ENCODE measurements around the gene ITPKB. TPM values are rescaled to one million over a fixed set of nuclear protein-coding genes. Genes with fewer than 3 reads are reported as not detected.
"Not testable (repeated sequence)": the region's sequence is repeated elsewhere in the genome, so short reads cannot be mapped to it uniquely, and the experiment has no call there.

ITPKB gene
- total and polyA plus RNA-seq, 4 experiments from 2014 or later: 52.2 to 159 (median 104) TPM

DNA sequence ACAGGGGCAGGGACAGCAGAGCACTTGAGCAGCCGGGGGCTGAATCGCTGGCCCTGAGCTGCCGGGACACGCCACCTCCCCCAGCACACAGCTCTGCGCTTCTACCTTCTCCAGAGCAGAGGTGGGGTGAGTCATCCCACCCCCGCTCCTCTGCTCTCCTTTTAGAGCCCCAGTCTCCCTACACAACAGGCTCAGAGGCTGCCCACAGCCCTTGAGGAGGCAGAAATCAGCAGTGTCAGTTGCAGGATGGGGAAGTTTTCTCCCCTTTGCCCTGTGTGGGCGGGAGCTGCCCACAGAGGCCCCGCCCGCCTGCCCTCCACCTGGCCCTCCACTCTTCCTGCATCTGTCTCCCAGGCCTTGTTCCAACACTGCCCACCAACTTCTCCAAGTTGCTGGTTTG is 95.9 kb downstream of the ITPKB start:
- H3K4me1 ChIP-seq (ENCODE audit: insufficient read depth, low read length): peaks cover 60% of the 10 kb centered on the region
- peaks cover 42 to 82% of the 10 kb centered on the region in 2 donors for H3K36me3 Mint-ChIP-seq
- H3K4me3 Mint-ChIP-seq: peak overlapping the region in 7 of 8 donors; percentile 26 to 76 (median 62)
- H3K27me3 ChIP-seq (ENCODE audit: insufficient read depth, low read length): no peaks in the 10 kb centered on the region
- ChIA-PET POLR2A (ENCODE audit: partially characterized antibody) (interaction anchor here (0.9 to 3.5 kb wide), 9 partner anchors 10 to 296 kb away, joined by 3 to 20 read pairs (median 4); no protein-coding TSS in a partner anchor), CTCF (ENCODE audit: partially characterized antibody) (interaction anchor here (1.2 to 4.2 kb wide), 8 partner anchors 9 to 184 kb away, joined by 3 to 14 read pairs (median 6); partner anchors contain the start of gene ITPKB)
- DNase-seq: peak in 1 of 5 donors; percentile 80
- H3K4me3 ChIP-seq (ENCODE audit: low read length in 2 of 2): no peak overlapping the region
- intact Hi-C loops (cut with micrococcal nuclease): no loop called here
- H3K27ac Mint-ChIP-seq: peak overlapping the region in 6 of 7 donors; percentile 87 to 92 (median 90)
- H3K27me3 Mint-ChIP-seq: no peaks in the 10 kb centered on the region
- H3K27ac ChIP-seq (ENCODE audit: low read depth, low read length): peak overlapping the region; percentile 42
- no peaks in the 10 kb centered on the region for H3K9me3 ChIP-seq (ENCODE audit: control insufficient read depth in 1 of 2, low read length in 2 of 2)
- peaks cover 68% of the 10 kb centered on the region for H3K36me3 ChIP-seq (ENCODE audit: insufficient read depth, low read length)
- no peaks in the 10 kb centered on the region for H3K9me3 Mint-ChIP-seq
- peaks cover 32 to 75% (median 49%) of the 10 kb centered on the region in 4 donors for H3K4me1 Mint-ChIP-seq

DNA sequence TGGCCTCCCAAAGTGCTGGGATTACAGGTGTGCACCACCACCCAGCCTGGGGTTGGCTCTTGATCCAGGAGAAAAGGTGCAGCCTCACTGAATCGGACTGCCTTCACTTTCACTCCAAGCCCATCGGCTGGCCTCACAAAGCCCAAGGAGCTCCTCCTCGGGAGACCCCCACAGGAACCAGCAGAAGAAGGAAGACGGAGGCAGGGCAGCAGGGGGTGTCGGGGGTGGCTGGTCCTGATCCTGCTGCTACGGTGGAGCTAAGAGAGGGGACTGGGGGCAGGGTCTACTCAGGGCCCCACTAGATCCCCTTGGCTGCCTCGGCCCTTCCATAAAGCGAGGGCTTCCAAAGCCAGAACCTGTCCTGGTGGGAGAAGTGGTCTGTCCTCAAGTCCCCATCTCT is 96.7 kb downstream of the ITPKB start:
- peaks cover 31 to 80% (median 49%) of the 10 kb centered on the region in 4 donors for H3K4me1 Mint-ChIP-seq
- peaks cover 34 to 82% of the 10 kb centered on the region in 2 donors for H3K36me3 Mint-ChIP-seq
- H3K27me3 Mint-ChIP-seq: no peaks in the 10 kb centered on the region
- H3K4me1 ChIP-seq (ENCODE audit: insufficient read depth, low read length): peaks cover 54% of the 10 kb centered on the region
- no peak overlapping the region for H3K4me3 Mint-ChIP-seq
- H3K36me3 ChIP-seq (ENCODE audit: insufficient read depth, low read length): peaks cover 67% of the 10 kb centered on the region
- peak in 1 of 5 donors; percentile 19 for DNase-seq
- H3K9me3 Mint-ChIP-seq: no peaks in the 10 kb centered on the region
- H3K27ac Mint-ChIP-seq: peak overlapping the region in 4 of 7 donors; percentile 12 to 75 (median 30)
- H3K27me3 ChIP-seq (ENCODE audit: insufficient read depth, low read length): no peaks in the 10 kb centered on the region
- no peak overlapping the region for H3K4me3 ChIP-seq (ENCODE audit: low read length in 2 of 2)
- ChIA-PET POLR2A (ENCODE audit: partially characterized antibody) (interaction anchor here (0.9 to 3.5 kb wide), 4 partner anchors 10 to 182 kb away, joined by 3 to 20 read pairs (median 8); no protein-coding TSS in a partner anchor), CTCF (ENCODE audit: partially characterized antibody) (interaction anchor here (1.1 to 4.2 kb wide), 7 partner anchors 8 to 92 kb away, joined by 3 to 14 read pairs (median 4); no protein-coding TSS in a partner anchor)
- intact Hi-C loops (cut with micrococcal nuclease): no loop called here
- peak overlapping the region; percentile 42 for H3K27ac ChIP-seq (ENCODE audit: low read depth, low read length)
- H3K9me3 ChIP-seq (ENCODE audit: control insufficient read depth in 1 of 2, low read length in 2 of 2): no peaks in the 10 kb centered on the region

DNA sequence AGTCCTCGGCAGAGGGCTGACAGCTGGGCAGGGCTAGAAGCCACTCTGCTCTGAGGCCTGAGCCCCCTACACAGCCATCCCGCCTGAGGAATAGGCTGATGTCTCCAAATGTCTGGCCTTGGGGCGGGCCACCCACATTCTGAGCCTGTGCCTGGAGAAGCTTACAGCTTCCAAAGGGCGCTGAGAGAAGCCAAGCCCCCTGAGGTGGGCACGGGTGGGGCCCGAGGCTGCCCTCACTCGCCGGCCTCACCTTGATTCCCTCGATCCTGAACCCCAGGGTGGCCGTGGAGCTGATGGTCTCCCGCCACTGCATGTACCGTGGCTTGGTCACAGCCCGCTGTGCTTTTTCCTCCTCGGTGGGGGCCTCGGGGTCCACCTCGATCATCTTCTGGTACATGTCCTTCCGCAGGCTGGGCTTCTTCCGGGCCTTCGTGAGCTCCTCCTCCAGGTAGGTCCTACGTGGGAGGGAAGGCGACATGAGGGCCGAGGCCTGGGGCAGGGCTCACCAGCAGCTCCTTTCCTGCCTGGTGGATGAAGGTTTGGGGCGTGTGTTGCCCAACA is 97.3 kb downstream of the ITPKB start:
- H3K27me3 ChIP-seq (ENCODE audit: insufficient read depth, low read length): no peaks in the 10 kb centered on the region
- no peak overlapping the region for H3K4me3 ChIP-seq (ENCODE audit: low read length in 2 of 2)
- peaks cover 54% of the 10 kb centered on the region for H3K4me1 ChIP-seq (ENCODE audit: insufficient read depth, low read length)
- intact Hi-C loops (cut with micrococcal nuclease): no loop called here
- no peak overlapping the region for H3K27ac ChIP-seq (ENCODE audit: low read depth, low read length)
- POLR2A ChIA-PET (ENCODE audit: partially characterized antibody): interaction anchor here (0.7 to 3.5 kb wide), 5 partner anchors 20 to 183 kb away, joined by 3 to 20 read pairs (median 3); no protein-coding TSS in a partner anchor
- Mint-ChIP-seq H3K4me3 (no peak overlapping the region), H3K4me1 (peaks cover 34 to 79% (median 52%) of the 10 kb centered on the region in 4 donors), H3K9me3 (no peaks in the 10 kb centered on the region), H3K36me3 (peaks cover 33 to 82% of the 10 kb centered on the region in 2 donors), H3K27ac (peak overlapping the region in 3 of 7 donors; percentile 15 to 46 (median 29)), H3K27me3 (no peaks in the 10 kb centered on the region)
- peaks cover 66% of the 10 kb centered on the region for H3K36me3 ChIP-seq (ENCODE audit: insufficient read depth, low read length)
- no peaks in the 10 kb centered on the region for H3K9me3 ChIP-seq (ENCODE audit: control insufficient read depth in 1 of 2, low read length in 2 of 2)
- CTCF ChIA-PET (ENCODE audit: partially characterized antibody): interaction anchor here (0.9 to 4.2 kb wide), 9 partner anchors 8 to 185 kb away, joined by 3 to 14 read pairs (median 4); no protein-coding TSS in a partner anchor
- peak in 1 of 5 donors; percentile 28 for DNase-seq

GRCh38 chr1:226640321-226641136 is 98.6 kb downstream of the ITPKB start:
- Mint-ChIP-seq H3K27me3 (no peaks in the 10 kb centered on the region), H3K4me3 (no peak overlapping the region), H3K4me1 (peaks cover 36 to 79% (median 51%) of the 10 kb centered on the region in 4 donors), H3K27ac (peak overlapping the region in 6 of 7 donors; percentile 15 to 88 (median 68)), H3K9me3 (no peaks in the 10 kb centered on the region), H3K36me3 (peaks cover 26 to 79% of the 10 kb centered on the region in 2 donors)
- no peak overlapping the region for H3K27ac ChIP-seq (ENCODE audit: low read depth, low read length)
- H3K4me1 ChIP-seq (ENCODE audit: insufficient read depth, low read length): peaks cover 54% of the 10 kb centered on the region
- peak in 1 of 5 donors; percentile 22 for DNase-seq
- H3K27me3 ChIP-seq (ENCODE audit: insufficient read depth, low read length): no peaks in the 10 kb centered on the region
- H3K9me3 ChIP-seq (ENCODE audit: control insufficient read depth in 1 of 2, low read length in 2 of 2): no peaks in the 10 kb centered on the region
- intact Hi-C loops (cut with micrococcal nuclease): no loop called here
- H3K4me3 ChIP-seq (ENCODE audit: low read length in 2 of 2): no peak overlapping the region
- H3K36me3 ChIP-seq (ENCODE audit: insufficient read depth, low read length): peaks cover 65% of the 10 kb centered on the region
- POLR2A ChIA-PET (ENCODE audit: partially characterized antibody): interaction anchor here (0.8 to 3.5 kb wide), 5 partner anchors 37 to 97 kb away, joined by 3 to 11 read pairs (median 3); no protein-coding TSS in a partner anchor
- CTCF ChIA-PET (ENCODE audit: partially characterized antibody): interaction anchor here (0.6 to 2.6 kb wide), 7 partner anchors 13 to 188 kb away, joined by 3 to 10 read pairs (median 4); no protein-coding TSS in a partner anchor

DNA sequence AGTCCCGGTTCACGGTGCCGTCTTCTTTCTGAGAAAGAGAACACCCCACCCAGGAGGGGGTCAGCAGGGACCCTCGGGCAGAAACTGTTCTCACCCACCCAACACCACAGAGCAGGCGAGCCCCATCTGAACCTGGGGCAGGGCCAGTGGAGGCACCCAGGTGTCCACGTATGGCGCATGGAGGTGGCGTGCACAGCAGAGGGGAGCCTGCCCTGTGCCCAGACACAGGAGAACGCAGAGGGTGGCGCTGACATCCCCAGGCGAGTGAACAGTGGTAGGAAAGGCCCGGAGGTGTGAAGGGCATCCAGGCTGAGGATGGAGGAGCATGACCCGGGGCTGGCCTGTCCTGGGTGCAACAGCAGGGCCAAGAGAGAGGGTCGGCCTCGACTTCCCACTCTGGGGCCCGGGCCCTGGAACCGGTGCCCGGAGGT is 99.4 kb downstream of the ITPKB start:
- Histone ChIP-seq H3K9me3 (ENCODE audit: control insufficient read depth in 1 of 2, low read length in 2 of 2) (no peaks in the 10 kb centered on the region), H3K4me3 (ENCODE audit: low read length in 2 of 2) (no peak overlapping the region), H3K4me1 (ENCODE audit: insufficient read depth, low read length) (peaks cover 54% of the 10 kb centered on the region), H3K27me3 (ENCODE audit: insufficient read depth, low read length) (no peaks in the 10 kb centered on the region), H3K36me3 (ENCODE audit: insufficient read depth, low read length) (peaks cover 61% of the 10 kb centered on the region), H3K27ac (ENCODE audit: low read depth, low read length) (no peak overlapping the region)
- DNase-seq: peak in 1 of 5 donors; percentile 19
- Mint-ChIP-seq H3K27ac (peak overlapping the region in 5 of 7 donors; percentile 36 to 88 (median 67)), H3K9me3 (no peaks in the 10 kb centered on the region), H3K27me3 (no peaks in the 10 kb centered on the region), H3K4me1 (peaks cover 36 to 79% (median 52%) of the 10 kb centered on the region in 4 donors), H3K36me3 (peaks cover 26 to 81% of the 10 kb centered on the region in 2 donors), H3K4me3 (no peak overlapping the region)
- CTCF ChIA-PET (ENCODE audit: partially characterized antibody): interaction anchor here (0.9 to 2.6 kb wide), 2 partner anchors 14 to 181 kb away, joined by 3 to 7 read pairs; no protein-coding TSS in a partner anchor
- intact Hi-C loops (cut with micrococcal nuclease): no loop called here
- POLR2A ChIA-PET (ENCODE audit: partially characterized antibody): interaction anchor here (1.0 to 2.4 kb wide), 2 partner anchors 14 to 97 kb away, joined by 3 to 16 read pairs; no protein-coding TSS in a partner anchor

- H3K27me3 Mint-ChIP-seq; H3K4me3 Mint-ChIP-seq; H3K27ac ChIP-seq (ENCODE audit: low read depth, low read length); H3K9me3 ChIP-seq (ENCODE audit: control insufficient read depth in 1 of 2, low read length in 2 of 2); H3K4me3 ChIP-seq (ENCODE audit: low read length in 2 of 2); H3K9me3 Mint-ChIP-seq; intact Hi-C loops (cut with micrococcal nuclease); H3K27me3 ChIP-seq (ENCODE audit: insufficient read depth, low read length): not testable (repeated sequence)
- H3K36me3 ChIP-seq (ENCODE audit: insufficient read depth, low read length): peaks cover 65% of the 10 kb centered on the region
- DNase-seq: peak in 1 of 5 donors; percentile 15
- H3K36me3 Mint-ChIP-seq: peaks cover 29 to 79% of the 10 kb centered on the region in 2 donors
- peaks cover 35 to 79% (median 51%) of the 10 kb centered on the region in 4 donors for H3K4me1 Mint-ChIP-seq
- peaks cover 54% of the 10 kb centered on the region for H3K4me1 ChIP-seq (ENCODE audit: insufficient read depth, low read length)
- ChIA-PET CTCF (ENCODE audit: partially characterized antibody) (interaction anchor here (0.7 to 9.0 kb wide), 3 partner anchors 13 to 188 kb away, joined by 3 to 131 read pairs (median 8); no protein-coding TSS in a partner anchor), POLR2A (ENCODE audit: partially characterized antibody) (interaction anchor here (1.2 to 2.4 kb wide), 2 partner anchors 14 to 25 kb away, joined by 3 to 16 read pairs; no protein-coding TSS in a partner anchor)
- peak overlapping the region in 3 of 7 donors; percentile 55 to 88 (median 67) for H3K27ac Mint-ChIP-seq
Observed at GRCh38 chr1:226639206-226639605, 99.9 kb downstream of the ITPKB start.
